Subcutaneous abdominal adipose tissue (tissue), 5 donors: ENCODE measurements around the gene RNF7.
"Not testable (repeated sequence)": the region's sequence is repeated elsewhere in the genome, so short reads cannot be mapped to it uniquely, and the experiment has no call there.

Source experiments
- H3K27ac ChIP-seq: one replicate; pipeline ENCODE4 v1.7.0; 2013; ENCODE audit warnings: low read depth, mild to moderate bottlenecking, inconsistent platforms, low read length, moderate library complexity
- H3K27me3 ChIP-seq, 5 donors: one replicate each; pipeline ENCODE4 v1.7.0; 2013; ENCODE audit warnings: low read length in 5 of 5, inconsistent platforms in 1 of 5; ENCODE audit not compliant: control insufficient read depth in 5 of 5, insufficient read depth in 4 of 5
- H3K36me3 ChIP-seq, 5 donors: one replicate each; pipeline ENCODE4 v1.7.0; 2013; ENCODE audit warnings: low read length in 5 of 5; ENCODE audit not compliant: control insufficient read depth in 5 of 5, insufficient read depth in 5 of 5
- H3K4me1 ChIP-seq, 5 donors: one replicate each; pipeline ENCODE4 v1.7.0; 2013; ENCODE audit warnings: low read length in 5 of 5, mild to moderate bottlenecking in 3 of 5, moderate library complexity in 1 of 5; ENCODE audit not compliant: control insufficient read depth in 5 of 5, insufficient read depth in 5 of 5
- H3K4me3 ChIP-seq, 5 donors: one replicate each; pipeline ENCODE4 v1.7.0; 2013; ENCODE audit warnings: low read length in 5 of 5, low read depth in 1 of 5
- H3K9ac ChIP-seq, 5 donors: one replicate each; pipeline ENCODE4 v1.7.0; 2013; ENCODE audit warnings: low read length in 5 of 5, mild to moderate bottlenecking in 4 of 5, moderate library complexity in 3 of 5
- H3K9me3 ChIP-seq, 5 donors: one replicate each; pipeline ENCODE4 v1.7.0; 2013; ENCODE audit warnings: low read length in 5 of 5; ENCODE audit not compliant: control insufficient read depth in 5 of 5
- donor health status: healthy.
- donor health status: healthy.
- donor health status: healthy.
- donor health status: healthy.
- donor health status: healthy.

RNF7 gene

DNA sequence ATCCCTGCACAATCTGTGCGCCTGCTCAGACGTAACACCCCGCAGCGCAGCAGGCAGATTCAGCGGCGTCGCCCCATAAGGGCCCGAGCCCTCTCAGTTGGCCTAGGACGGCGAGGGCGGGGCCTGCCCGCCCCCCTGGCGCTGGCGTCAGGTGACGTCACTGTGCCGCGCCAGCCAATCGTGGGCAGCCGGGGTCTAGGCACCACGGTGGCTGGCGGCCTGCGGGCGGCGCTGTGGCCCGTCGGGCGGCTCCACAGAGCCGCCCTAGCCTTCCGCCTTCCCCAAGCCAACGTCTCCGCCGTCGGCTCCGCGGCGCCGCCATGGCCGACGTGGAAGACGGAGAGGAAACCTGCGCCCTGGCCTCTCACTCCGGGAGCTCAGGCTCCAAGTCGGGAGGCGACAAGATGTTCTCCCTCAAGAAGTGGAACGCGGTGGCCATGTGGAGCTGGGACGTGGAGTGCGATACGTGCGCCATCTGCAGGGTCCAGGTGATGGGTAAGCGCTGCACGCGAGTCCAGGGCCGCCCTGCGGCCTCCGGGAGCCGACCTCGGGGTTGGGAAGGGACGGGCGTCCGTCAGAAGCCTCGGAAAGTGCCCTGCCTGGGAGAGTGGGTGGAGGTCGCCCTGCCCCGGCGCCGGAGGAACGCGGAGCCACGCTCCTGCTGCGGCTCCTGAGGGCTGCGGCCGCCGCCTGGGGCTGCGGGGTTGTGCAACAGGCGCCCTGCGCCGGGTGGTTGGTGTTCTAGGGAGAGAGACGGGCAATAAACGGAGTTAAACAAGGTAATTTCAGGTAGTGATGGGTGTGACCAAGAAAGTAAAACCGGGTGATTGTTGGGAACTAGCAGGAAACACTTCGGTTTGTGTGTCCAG lies at the start of gene RNF7:
Gene RNF7, plus strand, starts transcription at position 277 of the 869 bp plus-strand sequence. Its CDS starts 44 bp downstream, at position 321.
- H3K27me3 ChIP-seq: no peaks in the 10 kb centered on the region
- H3K4me1 ChIP-seq: peaks cover 5 to 26% (median 25%) of the 10 kb centered on the region in 5 donors
- peak within 1 kb of the TSS; percentile 80 to 99 (median 98) for H3K4me3 ChIP-seq

DNA sequence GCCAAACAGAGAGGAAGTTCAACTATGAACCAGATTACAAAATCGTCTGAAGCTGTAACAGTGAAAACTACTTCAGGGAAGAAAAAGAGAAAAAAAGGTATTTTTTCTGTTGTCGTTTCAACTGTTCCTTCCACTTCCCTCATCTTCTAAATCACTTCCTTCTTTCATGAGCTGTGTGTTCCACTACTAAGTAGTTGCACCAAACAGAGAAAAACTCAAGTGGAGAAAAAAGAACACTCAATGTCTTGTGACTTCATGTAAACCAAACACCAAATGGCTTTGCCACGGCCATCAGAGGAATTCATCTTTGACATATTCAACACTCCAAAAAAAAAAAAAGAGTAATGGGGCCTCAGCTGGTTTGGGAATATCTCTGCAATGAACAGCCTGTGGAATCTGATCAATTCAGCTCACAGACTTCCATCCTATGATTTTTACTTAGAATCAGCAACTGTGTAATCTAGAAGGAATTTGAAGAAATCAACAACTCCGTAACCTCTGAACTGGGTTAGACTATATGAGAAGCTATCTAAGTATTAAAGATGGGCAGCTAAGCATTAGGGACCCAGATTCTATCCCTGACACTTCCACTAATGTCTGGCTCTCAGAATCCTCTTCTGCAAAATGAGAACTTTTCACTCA lies 47.5 kb upstream of the RNF7 start:
- Histone ChIP-seq H3K27ac (peak overlapping the region; percentile 60), H3K27me3 (no peaks in the 10 kb centered on the region), H3K9me3 (peaks cover 0 to 9% (median 2%) of the 10 kb centered on the region in 5 donors), H3K4me3 (no peak overlapping the region), H3K4me1 (peaks cover 2 to 29% (median 14%) of the 10 kb centered on the region in 5 donors), H3K36me3 (no peaks in the 10 kb centered on the region), H3K9ac (no peak overlapping the region)

More for the DNA sequence above, at the start of gene RNF7:
- H3K9me3 ChIP-seq: no peaks in the 10 kb centered on the region
- peak within 1 kb of the TSS; percentile 63 to 97 (median 89) for H3K9ac ChIP-seq
- peaks cover 0 to 3% (median 0%) of the 10 kb centered on the region in 5 donors for H3K36me3 ChIP-seq
- peak within 1 kb of the TSS; percentile 94 for H3K27ac ChIP-seq

DNA sequence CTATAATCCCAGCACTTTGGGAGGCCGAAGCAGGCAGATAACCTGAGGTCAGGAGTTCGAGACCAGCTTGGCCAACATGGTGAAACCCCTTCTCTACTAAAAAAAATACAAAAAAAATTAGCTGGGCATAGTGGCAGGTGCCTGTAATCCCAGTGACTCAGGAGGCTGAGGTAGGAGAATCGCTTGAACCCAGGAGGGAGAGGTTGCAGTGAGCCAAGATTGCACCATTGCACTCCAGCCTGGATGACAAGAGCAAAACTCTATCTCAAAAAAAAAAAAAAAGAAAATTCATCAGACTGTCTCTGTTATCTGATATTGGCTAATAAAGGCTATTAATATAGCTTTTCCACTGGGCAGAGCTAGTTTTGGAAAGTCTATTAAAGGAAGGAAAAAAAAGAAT lies 46.6 kb upstream of the RNF7 start:
- H3K9ac ChIP-seq, H3K9me3 ChIP-seq, H3K27ac ChIP-seq, H3K36me3 ChIP-seq, H3K27me3 ChIP-seq, H3K4me3 ChIP-seq: not testable (repeated sequence)
- peaks cover 0 to 21% (median 9%) of the 10 kb centered on the region in 5 donors for H3K4me1 ChIP-seq

DNA sequence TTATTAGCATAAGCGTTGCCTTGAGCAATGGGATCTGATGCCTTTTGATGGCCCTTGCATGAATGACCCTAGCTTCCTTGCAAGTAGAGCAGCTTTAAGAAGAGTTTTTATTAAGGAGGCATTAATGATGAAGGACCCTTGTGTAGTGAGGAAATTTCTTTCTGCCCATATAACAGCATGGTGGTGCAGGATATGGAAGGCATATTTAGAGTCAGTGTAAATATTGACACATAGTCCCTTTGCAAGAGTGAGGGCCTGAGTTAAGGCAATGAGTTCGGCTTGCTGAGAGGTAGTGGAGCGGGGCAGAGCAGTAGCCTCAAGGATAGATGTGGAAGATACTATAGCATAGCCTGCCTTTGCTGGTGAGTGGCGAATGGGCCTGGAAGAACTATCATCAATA lies 45.1 kb upstream of the RNF7 start:
- not testable (repeated sequence) for H3K27ac ChIP-seq, H3K4me3 ChIP-seq, H3K9me3 ChIP-seq, H3K9ac ChIP-seq, H3K36me3 ChIP-seq, H3K27me3 ChIP-seq
- peaks cover 0 to 13% (median 3%) of the 10 kb centered on the region in 5 donors for H3K4me1 ChIP-seq

DNA sequence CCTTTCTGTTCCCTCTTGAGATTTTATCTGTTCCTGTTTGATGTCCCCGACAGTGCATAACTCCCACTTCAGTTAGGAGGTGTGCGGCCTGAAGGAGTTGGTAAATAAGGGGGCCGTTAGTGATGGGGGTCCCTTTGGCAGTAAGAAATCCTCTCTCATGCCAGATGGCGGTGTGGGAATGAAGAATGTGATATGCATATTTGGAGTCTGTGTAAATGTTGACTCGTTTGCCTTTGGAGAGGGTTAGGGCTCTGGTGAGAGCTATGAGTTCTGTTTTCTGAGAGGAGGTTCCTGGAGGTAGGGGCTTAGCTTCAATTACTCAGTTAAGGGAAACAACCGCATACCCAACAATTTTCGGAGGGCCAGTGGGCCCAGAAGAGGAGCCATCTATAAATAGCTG lies 38.8 kb upstream of the RNF7 start:
- Histone ChIP-seq H3K4me1 (no peaks in the 10 kb centered on the region), H3K27me3 (peaks cover 0 to 3% (median 2%) of the 10 kb centered on the region in 5 donors), H3K36me3 (no peaks in the 10 kb centered on the region), H3K27ac (no peak overlapping the region), H3K9ac (no peak overlapping the region), H3K9me3 (no peaks in the 10 kb centered on the region), H3K4me3 (no peak overlapping the region)

DNA sequence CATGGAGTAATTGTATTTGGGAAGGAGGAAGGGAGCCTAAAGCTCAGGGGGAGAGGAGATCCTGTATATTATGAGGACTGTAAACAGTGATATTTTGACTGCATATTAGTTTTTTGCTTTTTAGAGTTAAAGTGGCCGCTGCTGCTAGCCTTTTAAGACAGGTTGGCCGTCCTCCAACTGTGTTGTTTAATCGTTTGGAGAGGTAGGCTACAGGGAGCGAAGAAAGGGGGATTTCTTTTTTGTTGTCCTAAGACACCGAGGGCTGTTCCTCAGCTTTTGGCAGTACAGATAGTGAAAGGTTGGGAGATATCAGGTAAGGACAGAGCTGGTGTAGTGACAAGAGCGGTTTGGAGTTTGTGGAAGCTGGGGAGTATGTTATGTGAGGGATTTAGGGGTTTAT lies 38.2 kb upstream of the RNF7 start:
- Histone ChIP-seq H3K4me1 (no peaks in the 10 kb centered on the region), H3K4me3 (no peak overlapping the region)

DNA sequence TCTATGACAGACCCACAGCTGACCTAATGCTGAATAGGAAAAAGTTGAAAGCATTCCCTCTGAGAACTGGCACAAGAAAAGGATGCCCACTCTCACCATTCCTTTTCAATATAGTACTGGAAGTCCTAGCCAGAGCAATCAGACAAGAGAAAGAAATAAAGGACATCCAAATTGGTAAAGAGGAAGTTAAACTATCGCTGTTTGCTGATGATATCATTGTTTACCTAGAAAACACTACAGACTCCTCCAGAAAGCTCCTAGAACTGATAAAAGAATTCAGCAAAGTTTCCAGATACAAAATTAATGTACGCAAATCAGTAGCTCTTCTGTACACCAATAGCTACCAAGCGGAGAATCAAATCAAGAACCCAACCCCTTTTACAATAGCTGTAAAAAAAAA lies 34.7 kb upstream of the RNF7 start:
- H3K27ac ChIP-seq, H3K4me3 ChIP-seq, H3K27me3 ChIP-seq, H3K9ac ChIP-seq, H3K9me3 ChIP-seq, H3K36me3 ChIP-seq: not testable (repeated sequence)
- peaks cover 0 to 10% (median 0%) of the 10 kb centered on the region in 5 donors for H3K4me1 ChIP-seq

More for the DNA sequence above, 38.2 kb upstream of the RNF7 start:
- Histone ChIP-seq H3K9me3 (no peaks in the 10 kb centered on the region), H3K27me3 (peaks cover 0 to 3% (median 2%) of the 10 kb centered on the region in 5 donors), H3K36me3 (no peaks in the 10 kb centered on the region), H3K27ac (no peak overlapping the region), H3K9ac (no peak overlapping the region)

DNA sequence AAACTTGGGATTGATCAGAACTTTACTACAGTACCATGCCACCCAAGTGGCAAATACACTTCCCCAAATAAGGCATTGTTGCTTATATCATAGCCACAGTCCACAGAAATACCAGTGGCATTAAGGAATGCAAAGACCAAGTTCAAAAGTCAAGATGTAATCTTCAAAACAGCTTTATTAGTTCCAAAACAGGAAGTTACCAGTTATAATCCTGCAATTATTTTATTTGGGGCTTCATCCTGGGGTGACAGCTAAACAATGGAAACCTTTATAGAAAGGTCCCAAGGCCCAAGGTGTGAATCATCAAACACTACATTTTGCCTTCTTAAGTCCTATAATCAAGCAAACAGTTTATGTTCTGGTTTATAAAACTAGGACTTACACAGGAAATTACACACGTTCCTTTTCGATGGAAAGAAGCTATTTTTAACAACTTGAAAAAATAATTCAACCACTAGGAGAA lies 30.3 kb upstream of the RNF7 start:
- H3K4me1 ChIP-seq: peaks cover 0 to 15% (median 0%) of the 10 kb centered on the region in 5 donors
- H3K27me3 ChIP-seq: no peaks in the 10 kb centered on the region
- H3K36me3 ChIP-seq: no peaks in the 10 kb centered on the region
- H3K4me3 ChIP-seq: no peak overlapping the region
- H3K9me3 ChIP-seq: no peaks in the 10 kb centered on the region
- H3K9ac ChIP-seq: no peak overlapping the region
- no peak overlapping the region for H3K27ac ChIP-seq

DNA sequence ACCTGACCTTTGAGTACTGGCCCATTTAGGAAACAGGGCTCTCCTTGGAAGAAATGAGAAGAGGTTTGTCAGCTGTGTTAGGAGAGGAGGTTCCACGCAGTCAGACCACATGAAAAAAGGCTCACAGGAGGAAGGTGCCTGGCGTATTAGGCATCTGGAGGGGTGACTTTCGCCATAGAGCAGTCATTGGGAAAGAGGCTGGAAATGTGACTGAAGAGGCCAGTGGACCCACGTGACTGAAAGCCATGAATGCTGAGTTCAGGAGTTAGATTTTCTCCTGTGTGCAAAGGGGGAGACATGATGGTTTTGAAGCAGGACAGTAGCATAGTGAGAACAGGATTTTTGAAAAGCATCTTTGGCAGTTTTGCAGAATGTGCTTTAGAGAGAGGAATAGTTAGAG lies 29.7 kb upstream of the RNF7 start:
- Histone ChIP-seq H3K9ac (no peak overlapping the region), H3K4me3 (no peak overlapping the region), H3K4me1 (peaks cover 0 to 15% (median 0%) of the 10 kb centered on the region in 5 donors), H3K36me3 (no peaks in the 10 kb centered on the region), H3K9me3 (no peaks in the 10 kb centered on the region), H3K27ac (no peak overlapping the region), H3K27me3 (no peaks in the 10 kb centered on the region)

DNA sequence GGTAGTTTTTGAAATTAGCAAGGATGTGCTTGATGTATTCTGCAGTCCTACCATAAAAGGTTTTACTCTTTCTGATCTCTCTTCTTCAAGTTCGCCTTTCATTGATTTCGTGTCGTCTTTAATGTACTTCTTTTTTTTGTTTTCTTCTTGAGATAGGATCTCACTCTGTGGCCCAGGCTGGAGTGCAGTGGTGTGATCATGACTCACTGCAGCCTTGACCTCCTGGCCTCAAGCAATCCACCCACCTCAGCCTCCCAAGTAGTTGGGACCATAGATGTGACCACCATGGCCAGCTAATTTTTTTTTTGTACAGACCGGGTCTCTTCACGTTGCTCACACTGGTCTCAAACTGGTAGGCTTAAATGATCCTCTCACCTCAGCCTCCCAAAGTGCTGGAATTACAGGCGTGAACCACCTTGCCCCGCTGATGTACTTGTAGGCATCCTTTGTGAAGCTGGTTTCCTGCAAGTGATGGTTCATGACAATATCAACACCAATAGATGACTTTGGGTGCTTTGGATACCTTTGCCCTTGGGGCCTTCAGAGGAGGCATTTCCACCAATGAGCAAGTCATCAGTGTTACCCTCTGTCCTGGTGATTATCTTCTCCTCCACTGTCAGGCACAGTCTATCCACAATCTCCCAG lies 28.9 kb upstream of the RNF7 start:
- H3K4me1 ChIP-seq: peaks cover 0 to 15% (median 0%) of the 10 kb centered on the region in 5 donors
- no peak overlapping the region for H3K4me3 ChIP-seq
- H3K27ac ChIP-seq: no peak overlapping the region
- no peaks in the 10 kb centered on the region for H3K9me3 ChIP-seq
- no peaks in the 10 kb centered on the region for H3K36me3 ChIP-seq
- H3K9ac ChIP-seq: no peak overlapping the region
- H3K27me3 ChIP-seq: no peaks in the 10 kb centered on the region
